ENCODE measurements around the gene OR8G1. TPM values are rescaled to one million over a fixed set of nuclear protein-coding genes. Genes with fewer than 3 reads are reported as not detected.

Gene OR8G1
- total and polyA plus RNA-seq, 2 donors (not counting 1 experiment from before 2014, with no cell fraction given): not detected

- H3K9ac ChIP-seq (ENCODE audit: insufficient read depth, low read length): no peak overlapping the region
- no peaks in the 10 kb centered on the region for H3K4me1 ChIP-seq (ENCODE audit: control insufficient read depth, extremely low read depth, insufficient read depth, low read length)
- H2AFZ ChIP-seq (ENCODE audit: low read length): no peak overlapping the region
- no peak overlapping the region for H3K27ac ChIP-seq (ENCODE audit: insufficient read depth, low read length)
- H3K9me3 ChIP-seq (ENCODE audit: control insufficient read depth, insufficient read depth, low read depth, low read length): no peaks in the 10 kb centered on the region
- H3K79me2 ChIP-seq (ENCODE audit: control insufficient read depth, insufficient read depth, low read length): no peaks in the 10 kb centered on the region
- H4K20me1 ChIP-seq (ENCODE audit: control insufficient read depth, extremely low read depth, insufficient read depth, low read length): no peaks in the 10 kb centered on the region
- H3K27me3 ChIP-seq (ENCODE audit: control insufficient read depth, insufficient read depth, low read length): no peaks in the 10 kb centered on the region
- no peak overlapping the region for H3K4me2 ChIP-seq (ENCODE audit: extremely low read depth, insufficient read depth, low read length)
- no peak overlapping the region for H3K4me3 ChIP-seq (replicated peaks in 1 of 4; ENCODE audit: control extremely low read depth in 1 of 4, insufficient read depth in 1 of 4, low read depth in 3 of 4, low read length in 4 of 4)
- no peak for TF ChIP-seq EZH2 (IDR thresholded peaks at IDR 0.05; ENCODE audit: low read length, missing control alignments)
- TF ChIP-seq CTCF (conservative IDR thresholded peaks at IDR 0.05 in 1 of 2, IDR thresholded peaks at IDR 0.05 in 1 of 2; ENCODE audit: low read depth in 1 of 2, low read length in 2 of 2): no peak
- no peaks in the 10 kb centered on the region for H3K36me3 ChIP-seq (ENCODE audit: control insufficient read depth, insufficient read depth, low read length)
- peak; percentile 66 to 95 for DNase-seq (ENCODE audit: low read depth in 2 of 2)
These were observed 35.2 kb downstream of the OR8G1 start for GRCh38 chr11:124276081-124276480.

GRCh38 chr11:124277207-124277606 is 36.3 kb downstream of the OR8G1 start:
- Histone ChIP-seq H3K9me3 (ENCODE audit: control insufficient read depth, insufficient read depth, low read depth, low read length) (no peaks in the 10 kb centered on the region), H3K79me2 (ENCODE audit: control insufficient read depth, insufficient read depth, low read length) (no peaks in the 10 kb centered on the region)
- no peak for DNase-seq (ENCODE audit: low read depth in 2 of 2)

DNA sequence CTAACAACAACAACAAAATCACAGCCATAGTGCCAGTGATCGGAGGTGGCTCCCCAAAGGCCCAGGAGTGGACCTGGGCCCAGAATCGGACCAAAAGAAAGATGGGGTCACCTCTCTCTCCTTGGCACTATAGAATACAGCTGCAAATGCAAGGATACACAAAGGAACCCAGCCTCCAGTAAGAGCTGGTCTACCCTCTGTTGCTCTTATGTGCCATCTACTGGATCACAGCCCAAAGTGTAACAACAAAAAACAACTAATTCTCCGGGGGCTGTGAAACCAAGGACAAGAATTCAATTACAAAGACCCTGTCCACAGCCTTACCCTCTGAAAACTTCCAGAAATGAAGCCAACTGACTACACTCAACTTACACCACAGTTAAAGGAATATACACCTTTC is 36.9 kb downstream of the OR8G1 start:
- Histone ChIP-seq H2AFZ (ENCODE audit: low read length) (no peak overlapping the region), H3K4me1 (ENCODE audit: control insufficient read depth, extremely low read depth, insufficient read depth, low read length) (no peaks in the 10 kb centered on the region), H3K9me3 (ENCODE audit: control insufficient read depth, insufficient read depth, low read depth, low read length) (no peaks in the 10 kb centered on the region), H3K36me3 (ENCODE audit: control insufficient read depth, insufficient read depth, low read length) (no peaks in the 10 kb centered on the region), H3K4me3 (replicated peaks in 1 of 4; ENCODE audit: control extremely low read depth in 1 of 4, insufficient read depth in 1 of 4, low read depth in 3 of 4, low read length in 4 of 4) (no peak overlapping the region), H3K79me2 (ENCODE audit: control insufficient read depth, insufficient read depth, low read length) (no peaks in the 10 kb centered on the region), H3K9ac (ENCODE audit: insufficient read depth, low read length) (no peak overlapping the region), H4K20me1 (ENCODE audit: control insufficient read depth, extremely low read depth, insufficient read depth, low read length) (no peaks in the 10 kb centered on the region), H3K27ac (ENCODE audit: insufficient read depth, low read length) (no peak overlapping the region), H3K4me2 (ENCODE audit: extremely low read depth, insufficient read depth, low read length) (no peak overlapping the region), H3K27me3 (ENCODE audit: control insufficient read depth, insufficient read depth, low read length) (no peaks in the 10 kb centered on the region)
- DNase-seq (ENCODE audit: low read depth in 2 of 2): no peak
- TF ChIP-seq CTCF (conservative IDR thresholded peaks at IDR 0.05 in 1 of 2, IDR thresholded peaks at IDR 0.05 in 1 of 2; ENCODE audit: low read depth in 1 of 2, low read length in 2 of 2) (no peak), EZH2 (IDR thresholded peaks at IDR 0.05; ENCODE audit: low read length, missing control alignments) (no peak)

More at GRCh38 chr11:124277207-124277606, 36.3 kb downstream of the OR8G1 start:
- Histone ChIP-seq H3K27me3 (ENCODE audit: control insufficient read depth, insufficient read depth, low read length) (no peaks in the 10 kb centered on the region), H3K4me1 (ENCODE audit: control insufficient read depth, extremely low read depth, insufficient read depth, low read length) (no peaks in the 10 kb centered on the region), H3K4me3 (replicated peaks in 1 of 4; ENCODE audit: control extremely low read depth in 1 of 4, insufficient read depth in 1 of 4, low read depth in 3 of 4, low read length in 4 of 4) (no peak overlapping the region), H3K9ac (ENCODE audit: insufficient read depth, low read length) (no peak overlapping the region), H3K4me2 (ENCODE audit: extremely low read depth, insufficient read depth, low read length) (no peak overlapping the region), H3K27ac (ENCODE audit: insufficient read depth, low read length) (no peak overlapping the region), H2AFZ (ENCODE audit: low read length) (no peak overlapping the region), H4K20me1 (ENCODE audit: control insufficient read depth, extremely low read depth, insufficient read depth, low read length) (no peaks in the 10 kb centered on the region), H3K36me3 (ENCODE audit: control insufficient read depth, insufficient read depth, low read length) (no peaks in the 10 kb centered on the region)
- no peak for TF ChIP-seq EZH2 (IDR thresholded peaks at IDR 0.05; ENCODE audit: low read length, missing control alignments)
- no peak for TF ChIP-seq CTCF (conservative IDR thresholded peaks at IDR 0.05 in 1 of 2, IDR thresholded peaks at IDR 0.05 in 1 of 2; ENCODE audit: low read depth in 1 of 2, low read length in 2 of 2)
